Mesenchymal stem cell (in vitro differentiated cells and primary cell): ENCODE results near the gene RBM45.

Source experiments
- DNase-seq: peaks from one replicate; pipeline ENCODE4 v3.0.0-alpha.2; 2013
- H2AFZ ChIP-seq: one replicate; pipeline ENCODE4 v1.6.1; 2013; ENCODE audit warnings: low read depth, mild to moderate bottlenecking, control low read depth, inconsistent platforms, low read length, moderate library complexity
- H2AK5ac ChIP-seq: 2 replicates; pipeline ENCODE4 v1.6.1; 2013; ENCODE audit warnings: low read length, moderate library complexity, mild to moderate bottlenecking, inconsistent platforms; ENCODE audit not compliant: severe bottlenecking
- H2BK120ac ChIP-seq: one replicate; pipeline ENCODE4 v1.6.1; 2013; ENCODE audit warnings: low read depth, mild to moderate bottlenecking, inconsistent platforms, low read length, moderate library complexity
- H2BK12ac ChIP-seq, 2 experiments: one replicate each; pipeline ENCODE4 v1.6.1; 2013; ENCODE audit warnings: inconsistent platforms in 2 of 2, low read length in 2 of 2, mild to moderate bottlenecking in 2 of 2, moderate library complexity in 2 of 2, control low read depth in 1 of 2
- H2BK15ac ChIP-seq: one replicate; pipeline ENCODE4 v1.6.1; 2013; ENCODE audit warnings: mild to moderate bottlenecking, low read depth, inconsistent platforms; ENCODE audit not compliant: poor library complexity, severe bottlenecking
- H2BK5ac ChIP-seq: 2 replicates; pipeline ENCODE4 v1.6.1; 2013; ENCODE audit warnings: low read depth, mild to moderate bottlenecking, low read length, control low read depth, inconsistent platforms; ENCODE audit not compliant: poor library complexity, severe bottlenecking
- H3K14ac ChIP-seq, 2 experiments: one replicate each; pipeline ENCODE4 v1.6.1; 2013; ENCODE audit warnings: inconsistent platforms in 2 of 2, low read length in 2 of 2, control low read depth in 1 of 2, mild to moderate bottlenecking in 1 of 2, moderate library complexity in 1 of 2
- H3K18ac ChIP-seq, 2 experiments: one replicate each; pipeline ENCODE4 v1.6.1; 2013; ENCODE audit warnings: inconsistent platforms in 2 of 2, low read length in 2 of 2, control low read depth in 1 of 2, low read depth in 1 of 2, mild to moderate bottlenecking in 1 of 2
- H3K23ac ChIP-seq, 2 experiments: one replicate each; pipeline ENCODE4 v1.6.1; 2013; ENCODE audit warnings: inconsistent platforms in 2 of 2, low read length in 2 of 2, mild to moderate bottlenecking in 2 of 2, moderate library complexity in 2 of 2, control low read depth in 1 of 2
- H3K27ac ChIP-seq: 2 replicates; pipeline ENCODE4 v1.5.1; 2013; ENCODE audit warnings: mild to moderate bottlenecking, moderate library complexity, low read length, control low read depth, inconsistent platforms; ENCODE audit not compliant: poor library complexity, severe bottlenecking
- H3K27me3 ChIP-seq, 2 experiments: 2 replicates each; pipeline versions ENCODE4 v1.6.1 to v1.7.0; 2013; ENCODE audit warnings: low read length in 2 of 2, mild to moderate bottlenecking in 2 of 2, moderate library complexity in 2 of 2, control low read depth in 1 of 2, inconsistent platforms in 1 of 2; ENCODE audit not compliant: control insufficient read depth in 1 of 2, insufficient read depth in 1 of 2
- H3K36me3 ChIP-seq, 2 experiments: 2 replicates each; pipeline versions ENCODE4 v1.6.1 to v1.7.0; 2013; ENCODE audit warnings: low read length in 2 of 2, control low read depth in 1 of 2, inconsistent platforms in 1 of 2, low read depth in 1 of 2, mild to moderate bottlenecking in 1 of 2; ENCODE audit not compliant: insufficient read depth in 2 of 2, control insufficient read depth in 1 of 2
- H3K4ac ChIP-seq, 2 experiments: one replicate each; pipeline ENCODE4 v1.6.1; 2013; ENCODE audit warnings: inconsistent platforms in 2 of 2, low read length in 2 of 2, mild to moderate bottlenecking in 2 of 2, moderate library complexity in 2 of 2, control low read depth in 1 of 2, low read depth in 1 of 2
- H3K4me1 ChIP-seq: 2 replicates; pipeline ENCODE4 v1.6.1; 2013; ENCODE audit warnings: low read depth, low read length, control low read depth; ENCODE audit not compliant: control insufficient read depth, insufficient read depth
- H3K4me2 ChIP-seq: 2 replicates; pipeline ENCODE4 v1.6.1; 2013; ENCODE audit warnings: low read length, mild to moderate bottlenecking, inconsistent platforms; ENCODE audit not compliant: poor library complexity, severe bottlenecking
- H3K4me3 ChIP-seq, 2 experiments: 2 replicates each; pipeline versions ENCODE4 v1.5.1 to v1.7.0; 2013; ENCODE audit warnings: low read length in 2 of 2, mild to moderate bottlenecking in 2 of 2, control low read depth in 1 of 2, low read depth in 1 of 2; ENCODE audit not compliant: insufficient read depth in 1 of 2
- H3K79me1 ChIP-seq: replicated peaks from 2 replicates; pipeline ENCODE4 v1.6.1; 2013; ENCODE audit warnings: mild to moderate bottlenecking, control low read depth, low read length, inconsistent platforms; ENCODE audit not compliant: poor library complexity, severe bottlenecking
- H3K9ac ChIP-seq: 2 replicates; pipeline ENCODE4 v1.7.0; 2013; ENCODE audit warnings: mild to moderate bottlenecking, low read length, moderate library complexity
- H3K9me3 ChIP-seq: 2 replicates; pipeline ENCODE4 v1.7.0; 2013; ENCODE audit warnings: mild to moderate bottlenecking, low read length; ENCODE audit not compliant: control insufficient read depth
- H4K8ac ChIP-seq: one replicate; pipeline ENCODE4 v1.6.1; 2013; ENCODE audit warnings: inconsistent platforms, mild to moderate bottlenecking, low read length, moderate library complexity
- H4K91ac ChIP-seq: one replicate; pipeline ENCODE4 v1.6.1; 2013; ENCODE audit warnings: mild to moderate bottlenecking, low read length, inconsistent platforms
- WGBS: methylation state at CpG from one replicate; pipeline ENCODE4 v1.1.7; 2013; ENCODE audit warnings: mixed read lengths; 5-methylcytosine and 5-hydroxymethylcytosine counted together

The RBM45 gene

GRCh38 chr2:178157574-178157973, 45.3 kb downstream of the RBM45 start:
- Histone ChIP-seq H3K79me1 (no peaks in the 10 kb centered on the region), H3K4me3 (no peak overlapping the region), H3K36me3 (no peaks in the 10 kb centered on the region), H3K9ac (no peak overlapping the region), H4K91ac (no peak overlapping the region), H3K9me3 (no peaks in the 10 kb centered on the region), H2BK120ac (no peak overlapping the region), H3K14ac (no peak overlapping the region), H2AK5ac (no peak overlapping the region), H2AFZ (no peak overlapping the region), H2BK5ac (no peak overlapping the region), H3K23ac (no peak overlapping the region), H3K4ac (no peak overlapping the region), H2BK12ac (no peak overlapping the region), H3K27ac (no peak overlapping the region), H2BK15ac (no peak overlapping the region), H3K4me1 (no peaks in the 10 kb centered on the region), H3K4me2 (no peak overlapping the region), H4K8ac (no peak overlapping the region), H3K27me3 (no peaks in the 10 kb centered on the region), H3K18ac (no peak overlapping the region)
- DNase-seq = no peak
- WGBS = 96% methylated on average over 3 of the region's 5 CpGs

DNA sequence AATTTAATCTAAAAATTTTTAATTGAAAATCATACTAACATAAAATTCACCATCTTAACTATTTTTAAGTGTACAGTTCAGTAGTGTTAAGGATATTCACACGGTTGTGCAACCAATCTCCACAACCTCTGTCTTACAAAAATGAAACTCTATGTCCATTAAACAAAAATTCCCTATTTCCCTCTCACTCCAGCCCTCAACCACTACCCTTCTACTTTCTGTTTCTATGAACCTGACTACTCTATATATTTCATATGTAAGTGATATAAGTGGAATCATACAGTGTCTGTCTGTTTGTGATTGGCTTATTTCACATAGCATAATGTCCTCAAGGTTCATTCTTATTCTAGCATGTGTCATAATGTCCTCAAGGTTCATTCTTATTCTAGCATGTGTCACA, 47.7 kb downstream of the RBM45 start:
- Histone ChIP-seq H3K4me3 (no peak overlapping the region), H2BK120ac (no peak overlapping the region), H3K18ac (no peak overlapping the region), H2AFZ (no peak overlapping the region), H2BK12ac (no peak overlapping the region), H3K79me1 (no peaks in the 10 kb centered on the region), H3K9ac (no peak overlapping the region), H3K23ac (no peak overlapping the region), H3K14ac (no peak overlapping the region), H3K9me3 (no peaks in the 10 kb centered on the region), H3K4me1 (no peaks in the 10 kb centered on the region), H4K91ac (no peak overlapping the region), H3K27me3 (no peaks in the 10 kb centered on the region), H2AK5ac (no peak overlapping the region), H3K4me2 (no peak overlapping the region), H3K36me3 (no peaks in the 10 kb centered on the region), H3K27ac (no peak overlapping the region), H4K8ac (no peak overlapping the region), H2BK15ac (no peak overlapping the region), H2BK5ac (no peak overlapping the region), H3K4ac (no peak overlapping the region)
- DNase-seq = no peak
- 80% methylated on average over 1 of the region's 1 CpG for WGBS

DNA sequence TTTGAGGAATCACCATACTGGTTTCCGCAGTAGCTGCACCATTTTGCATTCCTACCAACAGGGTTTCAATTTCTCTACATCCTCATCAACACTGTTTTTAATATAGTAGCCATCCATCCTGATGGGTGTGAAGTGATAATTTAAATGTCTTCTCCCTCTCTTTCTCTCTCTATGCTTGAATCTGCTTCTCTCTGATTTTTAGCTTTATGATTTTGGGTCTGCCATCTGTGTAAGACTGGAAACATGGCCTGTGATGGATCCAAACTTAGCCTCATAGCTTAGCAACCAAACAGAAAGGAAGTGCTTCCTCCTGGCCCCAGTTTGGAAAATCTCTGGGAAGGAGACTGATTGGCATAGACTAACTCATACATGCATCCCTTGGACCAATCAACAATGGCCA, 48.4 kb downstream of the RBM45 start:
- no peaks in the 10 kb centered on the region for H3K9me3 ChIP-seq
- no peak overlapping the region for H2BK5ac ChIP-seq
- H3K14ac ChIP-seq = no peak overlapping the region
- no peak overlapping the region for H4K91ac ChIP-seq
- no peak for DNase-seq
- no peak overlapping the region for H3K4me3 ChIP-seq
- no peak overlapping the region for H2BK12ac ChIP-seq
- H3K27me3 ChIP-seq = no peaks in the 10 kb centered on the region
- no peak overlapping the region for H3K23ac ChIP-seq
- H3K4me1 ChIP-seq = no peaks in the 10 kb centered on the region
- no peak overlapping the region for H2AK5ac ChIP-seq
- no peak overlapping the region for H3K18ac ChIP-seq
- no peak overlapping the region for H4K8ac ChIP-seq
- H2BK15ac ChIP-seq = no peak overlapping the region
- H3K9ac ChIP-seq = no peak overlapping the region
- WGBS = no CpG with 5 or more reads among the region's 1 CpG
- H3K79me1 ChIP-seq = no peaks in the 10 kb centered on the region
- H2AFZ ChIP-seq = no peak overlapping the region
- no peak overlapping the region for H2BK120ac ChIP-seq
- H3K4me2 ChIP-seq = no peak overlapping the region
- no peak overlapping the region for H3K4ac ChIP-seq
- H3K36me3 ChIP-seq = no peaks in the 10 kb centered on the region
- no peak overlapping the region for H3K27ac ChIP-seq

DNA sequence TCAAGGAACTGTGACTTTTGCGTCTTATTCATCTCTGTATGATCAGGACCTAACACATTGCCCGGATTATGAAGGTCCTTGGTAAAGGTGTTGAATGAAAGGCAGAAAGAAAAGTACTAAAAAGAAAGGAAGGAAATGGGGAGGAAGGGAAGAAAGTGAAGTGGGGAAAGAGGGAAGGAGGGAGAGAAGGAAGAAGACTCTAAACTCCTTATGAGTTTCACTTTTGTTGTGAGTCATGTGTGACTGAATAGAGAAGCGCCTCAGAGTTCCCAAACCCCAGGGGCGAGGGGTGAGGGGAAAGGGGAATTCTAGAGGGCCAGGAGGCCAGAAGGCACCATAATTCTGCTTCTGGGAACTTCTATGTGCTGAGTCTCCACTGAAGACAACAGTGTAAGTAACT, 51.2 kb downstream of the RBM45 start:
- Histone ChIP-seq H3K23ac (no peak overlapping the region), H4K91ac (no peak overlapping the region), H2BK5ac (no peak overlapping the region), H3K4me2 (no peak overlapping the region), H2AK5ac (no peak overlapping the region), H3K36me3 (no peaks in the 10 kb centered on the region), H3K79me1 (no peaks in the 10 kb centered on the region), H3K27me3 (no peaks in the 10 kb centered on the region), H3K14ac (no peak overlapping the region), H3K18ac (no peak overlapping the region), H2BK12ac (no peak overlapping the region), H3K4me3 (peak overlapping the region in 1 of 2 experiments; percentile 50), H3K4ac (no peak overlapping the region), H3K9me3 (no peaks in the 10 kb centered on the region), H2AFZ (no peak overlapping the region), H3K9ac (peak overlapping the region; percentile 53), H4K8ac (no peak overlapping the region), H3K27ac (no peak overlapping the region), H2BK120ac (no peak overlapping the region), H3K4me1 (no peaks in the 10 kb centered on the region), H2BK15ac (no peak overlapping the region)
- peak; percentile 46 for DNase-seq
- 67% methylated on average over 4 of the region's 4 CpGs for WGBS
